NCI-H524 (cell line): ENCODE results near the gene TLR4.
A peak's percentile ranks its signal among the peaks of the same experiment; 100 is the strongest.

Experiments
- DNase-seq, 2 experiments: peaks; one replicate each; lab custom pipeline; 2025; lab: John Stamatoyannopoulos, UW

TLR4 gene

GRCh38 chr9:117704024-117704575 lies at the start of gene TLR4:
TSS of gene TLR4 (plus strand) at chr9:117704403. CDS start at chr9:117704473, 70 bp downstream.
- no peak for DNase-seq

DNA sequence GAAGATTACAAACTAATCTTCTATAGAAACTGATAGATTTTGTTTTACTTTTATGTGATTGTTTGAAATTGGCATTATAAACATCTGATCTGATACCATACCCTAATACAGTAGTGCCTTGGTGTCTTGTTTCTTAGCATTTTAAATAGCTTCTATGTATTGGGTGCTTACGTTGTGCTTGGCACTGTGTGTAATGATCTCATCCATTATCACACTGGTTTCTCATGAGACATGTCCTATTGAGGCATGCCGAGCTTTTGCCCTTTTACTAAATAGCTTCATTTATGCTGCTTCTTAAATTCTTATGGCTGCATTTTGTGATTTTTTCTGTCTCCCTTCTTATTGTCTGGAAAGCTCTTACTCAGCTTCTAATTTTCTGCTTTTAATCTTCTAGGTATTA lies 48.2 kb upstream of the TLR4 start:
- no peak for DNase-seq

DNA sequence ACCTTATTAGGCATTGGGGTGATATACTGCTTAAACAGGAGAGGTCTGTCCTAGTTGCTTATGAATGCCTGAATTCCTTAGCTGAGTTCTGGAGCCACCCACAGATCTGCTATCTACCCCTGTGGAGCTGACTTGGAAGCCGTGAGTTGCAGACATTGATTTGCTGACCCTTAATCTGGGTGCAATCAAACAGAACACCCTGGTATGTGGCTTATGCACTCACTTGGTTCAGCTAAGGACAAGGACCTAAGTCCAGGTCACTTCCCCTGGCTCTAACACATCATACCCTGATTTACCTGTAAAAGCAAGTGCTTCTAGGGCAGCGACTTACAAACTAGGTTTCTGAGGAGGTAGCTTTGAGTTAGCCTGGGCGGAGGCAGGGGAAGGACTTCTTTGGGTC lies 41.6 kb upstream of the TLR4 start:
- no peak for DNase-seq

DNA sequence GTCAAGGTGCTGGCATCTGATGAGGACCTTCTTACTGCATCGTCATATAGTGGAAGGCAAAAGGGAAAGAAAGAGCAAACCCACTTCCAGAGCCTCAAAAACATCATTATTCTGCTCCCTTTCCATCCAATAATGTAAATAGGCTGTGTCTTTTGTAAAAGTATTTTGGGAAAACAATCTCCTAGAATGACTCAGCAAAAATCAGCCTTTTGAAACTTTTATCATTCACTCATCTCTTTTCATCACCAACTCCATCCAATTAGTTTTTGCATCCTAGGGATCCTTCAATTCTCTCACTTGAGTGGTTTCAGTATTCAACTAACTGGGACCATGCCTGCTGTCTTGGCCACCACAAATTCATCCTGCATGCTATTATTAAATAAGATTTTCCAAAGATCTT lies 39.8 kb upstream of the TLR4 start:
- no peak for DNase-seq

GRCh38 chr9:117665601-117666385 lies 38.4 kb upstream of the TLR4 start:
- no peak for DNase-seq

GRCh38 chr9:117671468-117671867 lies 32.7 kb upstream of the TLR4 start:
- DNase-seq = no peak

DNA sequence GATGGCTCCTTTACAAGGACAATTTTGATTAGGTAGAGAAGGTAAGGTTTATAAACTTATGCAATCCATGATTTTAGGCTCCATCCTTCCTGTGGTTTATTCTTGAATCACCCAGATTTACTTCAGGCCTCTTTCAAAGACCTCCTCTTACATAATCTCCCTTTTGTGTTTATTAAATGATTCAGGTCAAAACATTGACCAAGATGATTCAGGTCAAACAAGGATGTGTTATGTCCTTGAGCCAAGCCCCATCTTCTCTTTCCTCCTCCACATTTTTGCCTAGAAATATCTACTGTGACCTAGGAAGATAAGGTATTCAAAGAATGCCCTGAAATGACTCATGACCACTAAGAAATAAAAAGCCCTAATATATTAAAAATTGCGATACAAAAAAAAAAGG lies 31.8 kb upstream of the TLR4 start:
- DNase-seq = no peak

DNA sequence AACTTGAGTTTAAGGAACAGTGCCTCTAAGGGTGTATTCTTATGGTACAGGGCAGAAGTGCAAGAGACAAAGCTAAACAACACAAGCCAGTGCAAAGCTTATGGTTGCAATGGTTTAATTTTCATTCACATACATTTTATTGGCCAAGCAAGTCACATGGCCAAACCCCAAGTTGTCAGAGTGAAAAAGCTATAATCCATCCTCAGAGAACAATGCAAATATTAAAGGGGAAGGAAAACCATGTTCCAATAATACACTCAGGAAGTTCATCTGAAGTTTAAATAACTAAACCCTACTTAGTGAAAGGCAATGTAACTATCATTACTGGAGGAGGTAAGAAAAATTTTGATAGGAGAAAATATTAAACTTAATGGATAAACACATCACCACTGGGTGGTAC lies 26.6 kb upstream of the TLR4 start:
- DNase-seq = no peak

DNA sequence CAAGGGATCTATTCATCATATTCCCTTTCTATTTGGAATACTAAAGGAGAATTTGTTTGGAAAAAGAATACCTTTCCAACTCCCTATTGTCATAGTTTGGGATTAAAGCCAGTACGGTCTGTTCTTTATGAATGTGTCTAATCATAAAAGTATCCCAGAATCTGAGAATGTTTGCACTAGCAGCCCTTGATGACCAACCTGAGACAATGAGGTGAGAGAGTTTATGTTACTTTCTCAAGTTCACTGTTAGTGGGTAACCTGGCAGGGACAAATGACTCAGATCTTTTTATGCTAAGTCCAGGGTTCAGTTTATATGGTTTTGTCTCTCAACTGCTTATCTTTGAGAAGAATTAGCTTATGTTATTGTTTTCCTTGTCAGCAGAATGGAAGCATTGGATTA lies 25.3 kb upstream of the TLR4 start:
- DNase-seq = no peak

GRCh38 chr9:117679416-117679815 lies 24.8 kb upstream of the TLR4 start:
- DNase-seq = no peak

- no peak for DNase-seq
Observed at GRCh38 chr9:117681888-117682287, 22.3 kb upstream of the TLR4 start.

DNA sequence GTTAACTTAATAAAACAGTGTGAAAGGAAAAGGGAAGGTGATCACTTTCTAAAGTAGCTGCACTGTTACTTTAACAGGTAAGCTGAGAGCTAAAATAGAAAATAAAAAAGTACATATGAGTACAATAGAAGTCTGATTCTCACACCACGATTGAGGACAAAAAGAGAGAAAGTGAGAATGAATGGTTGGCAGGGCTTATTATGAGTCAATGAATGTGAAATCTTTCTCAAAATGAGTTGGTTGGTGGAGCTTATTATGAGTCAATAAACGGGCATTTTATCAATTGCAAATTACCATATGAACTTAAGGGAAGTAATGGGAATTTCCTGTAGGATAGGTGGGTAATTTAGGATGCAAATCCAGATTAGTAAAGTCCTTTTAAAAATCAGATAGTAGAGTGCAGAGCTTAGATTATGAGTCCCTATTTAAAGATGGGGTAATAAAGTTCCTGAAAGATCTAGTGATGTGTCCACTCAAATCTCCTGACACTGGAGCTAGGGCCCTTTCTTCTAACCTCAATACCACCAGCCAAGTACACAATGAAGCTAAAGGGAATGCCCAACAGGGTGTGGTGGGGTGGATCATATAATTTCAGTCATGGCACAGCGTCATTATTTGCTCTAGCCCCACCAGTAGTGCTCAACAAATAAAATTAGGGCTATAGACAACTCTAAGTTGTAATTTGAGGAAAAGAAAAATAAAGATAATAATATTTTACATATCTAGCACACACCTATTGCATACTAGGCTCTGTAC lies 21.1 kb upstream of the TLR4 start:
- no peak for DNase-seq

- peak in 1 of 2 experiments; percentile 13 for DNase-seq
Observed at GRCh38 chr9:117687532-117687931, 16.7 kb upstream of the TLR4 start.

DNA sequence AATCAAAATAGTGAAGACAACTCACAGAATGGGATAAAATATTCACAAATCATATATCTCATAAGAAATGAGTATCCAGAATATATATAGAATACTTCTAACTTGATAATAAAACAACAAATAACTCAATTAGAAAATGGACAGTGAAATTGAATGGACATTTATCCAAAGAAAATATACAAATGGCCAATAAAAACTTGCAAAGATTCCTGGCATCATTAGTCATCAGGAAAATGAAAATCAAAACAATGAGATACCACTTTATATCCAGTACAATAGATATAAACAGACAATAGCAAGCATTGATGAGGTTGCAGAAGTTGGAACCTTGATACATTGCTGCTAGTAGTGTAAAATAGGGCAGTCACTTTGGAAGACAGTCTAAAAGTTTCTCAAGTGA lies 12.8 kb upstream of the TLR4 start:
- no peak for DNase-seq

GRCh38 chr9:117696154-117696553 lies 8.0 kb upstream of the TLR4 start:
- DNase-seq = no peak

GRCh38 chr9:117697046-117697445 lies 7.2 kb upstream of the TLR4 start:
- DNase-seq = no peak

DNA sequence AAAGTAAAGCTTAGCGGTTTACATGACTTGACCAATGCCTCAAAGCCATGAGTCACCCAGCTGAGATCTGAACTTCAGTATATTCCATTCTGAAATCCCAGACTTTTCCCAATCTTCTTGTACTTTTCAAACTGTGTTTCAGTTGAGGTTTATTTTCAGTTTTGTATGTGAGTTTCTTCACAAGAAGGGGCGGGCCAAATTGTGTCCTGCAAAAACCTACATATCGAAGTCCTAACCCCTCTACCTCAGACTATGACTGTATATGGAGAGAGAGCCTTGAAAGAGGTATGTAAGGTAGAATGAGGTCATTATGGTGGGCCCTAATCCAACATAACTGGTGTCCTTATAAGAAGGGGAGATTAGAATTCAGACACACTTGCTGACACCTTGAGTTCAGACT lies 666 bp upstream of the TLR4 start:
- DNase-seq = no peak

GRCh38 chr9:117704597-117704996 lies 394 bp downstream of the TLR4 start:
- DNase-seq = no peak

- no peak for DNase-seq
Observed at GRCh38 chr9:117705386-117705785, 1.2 kb downstream of the TLR4 start.

GRCh38 chr9:117706421-117707116 lies 2.4 kb downstream of the TLR4 start:
- no peak for DNase-seq

DNA sequence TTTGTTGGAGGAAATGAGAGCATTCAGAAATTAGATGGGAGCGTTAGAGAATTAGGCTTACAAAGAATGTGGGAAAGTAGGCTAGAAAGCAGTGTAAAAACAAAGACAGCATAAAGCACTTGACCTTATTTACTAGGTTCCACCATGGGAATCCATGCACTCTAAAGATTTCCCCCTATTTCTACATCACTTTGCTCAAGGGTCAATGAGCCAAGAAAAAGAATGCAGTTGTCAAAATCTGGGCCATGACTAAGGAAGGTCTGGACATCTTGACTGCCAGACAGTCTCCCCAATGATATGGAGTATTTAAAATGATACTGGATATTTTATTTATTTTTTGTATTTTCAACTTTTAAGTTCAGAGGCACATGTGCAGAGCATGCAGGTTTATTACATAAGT lies 3.4 kb downstream of the TLR4 start:
- no peak for DNase-seq

GRCh38 chr9:117709936-117710335 lies 5.7 kb downstream of the TLR4 start:
- no peak for DNase-seq

DNA sequence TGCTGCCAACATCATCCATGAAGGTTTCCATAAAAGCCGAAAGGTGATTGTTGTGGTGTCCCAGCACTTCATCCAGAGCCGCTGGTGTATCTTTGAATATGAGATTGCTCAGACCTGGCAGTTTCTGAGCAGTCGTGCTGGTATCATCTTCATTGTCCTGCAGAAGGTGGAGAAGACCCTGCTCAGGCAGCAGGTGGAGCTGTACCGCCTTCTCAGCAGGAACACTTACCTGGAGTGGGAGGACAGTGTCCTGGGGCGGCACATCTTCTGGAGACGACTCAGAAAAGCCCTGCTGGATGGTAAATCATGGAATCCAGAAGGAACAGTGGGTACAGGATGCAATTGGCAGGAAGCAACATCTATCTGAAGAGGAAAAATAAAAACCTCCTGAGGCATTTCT lies 10.1 kb downstream of the TLR4 start:
- no peak for DNase-seq
